NCI-H1436 treated with DMSO at 0.1 percent for 48 hours (cell line): ENCODE measurements around the gene NCK2.

ENCODE experiments used
- DNase-seq: peaks from one replicate; lab custom pipeline; 2025; lab: John Stamatoyannopoulos, UW

Gene NCK2

DNA sequence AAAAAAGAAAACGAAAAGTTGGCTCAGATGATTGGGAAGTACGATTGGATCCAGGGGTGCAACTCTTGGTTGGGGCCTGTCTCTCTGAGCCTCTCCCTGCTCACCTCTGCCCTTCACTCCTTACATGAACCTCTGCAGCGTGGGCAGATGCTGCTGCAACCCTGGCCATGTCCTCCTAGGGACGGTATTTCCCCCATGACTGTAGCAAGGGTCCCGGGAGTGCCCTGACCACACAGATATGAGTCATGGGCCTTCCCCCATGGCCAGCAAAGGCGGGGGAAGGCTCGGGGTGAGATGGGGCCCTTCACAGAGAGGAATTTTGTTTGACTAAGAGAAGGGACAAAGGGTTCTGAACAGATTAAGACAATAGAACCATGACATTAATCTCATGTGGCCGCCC is 129.0 kb downstream of the NCK2 start:
- DNase-seq: no peak

DNA sequence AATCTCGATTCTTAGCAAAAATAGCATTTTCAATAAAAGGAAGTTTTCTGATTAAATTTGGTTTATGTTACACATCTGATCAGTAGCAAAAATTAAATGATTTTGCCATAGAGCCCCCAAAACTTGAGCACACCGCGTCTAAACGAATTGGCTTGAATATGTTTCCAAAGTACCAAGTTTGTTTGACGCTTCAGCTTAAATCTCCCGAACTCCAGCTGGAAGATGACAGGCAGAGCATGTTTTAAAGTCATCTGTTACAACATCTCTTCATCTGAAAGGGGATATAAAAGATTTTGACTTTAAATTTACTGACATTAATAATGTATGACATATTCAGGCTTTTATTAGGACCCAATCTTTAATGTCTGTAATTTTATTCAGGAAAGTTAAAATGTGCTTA is 129.8 kb downstream of the NCK2 start:
- DNase-seq: no peak

DNA sequence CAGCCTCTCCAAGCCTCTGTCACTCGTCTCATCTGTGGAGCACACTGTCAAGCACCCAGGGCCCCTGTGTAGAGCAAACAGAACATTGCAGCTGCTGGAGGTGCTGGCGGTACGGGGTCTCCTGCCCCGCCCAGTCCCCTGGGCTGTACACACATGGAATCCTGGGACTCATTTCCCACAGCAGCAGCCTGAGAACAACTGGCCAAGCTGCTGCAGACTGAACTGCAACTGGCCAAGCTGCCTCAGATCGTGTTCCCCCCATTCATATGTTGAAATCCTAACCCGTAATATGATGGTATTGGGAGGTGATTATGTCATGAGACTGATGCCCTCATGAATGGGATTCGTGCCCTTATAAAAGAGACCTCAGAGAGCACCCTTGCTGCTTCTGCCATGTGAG is 130.5 kb downstream of the NCK2 start:
- DNase-seq: no peak

DNA sequence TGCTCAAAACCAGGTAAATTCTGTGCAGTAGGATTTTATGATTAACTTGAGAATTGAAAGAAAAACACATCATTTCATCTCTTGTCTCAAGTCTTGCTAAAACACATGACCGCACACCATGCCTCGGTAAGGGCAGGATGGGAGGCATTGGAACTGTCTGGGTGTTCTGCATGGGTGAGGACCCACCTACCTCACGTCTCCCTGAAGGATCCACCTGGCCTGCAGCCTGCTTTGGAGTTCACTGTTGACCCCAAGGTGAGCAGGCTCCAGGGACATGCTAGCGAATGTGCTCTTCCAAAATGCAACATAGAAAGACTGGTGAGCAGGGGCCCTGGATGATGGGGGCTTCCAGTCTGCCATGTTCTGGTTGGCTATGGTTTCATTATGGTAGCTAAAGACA is 131.5 kb downstream of the NCK2 start:
- no peak for DNase-seq

DNA sequence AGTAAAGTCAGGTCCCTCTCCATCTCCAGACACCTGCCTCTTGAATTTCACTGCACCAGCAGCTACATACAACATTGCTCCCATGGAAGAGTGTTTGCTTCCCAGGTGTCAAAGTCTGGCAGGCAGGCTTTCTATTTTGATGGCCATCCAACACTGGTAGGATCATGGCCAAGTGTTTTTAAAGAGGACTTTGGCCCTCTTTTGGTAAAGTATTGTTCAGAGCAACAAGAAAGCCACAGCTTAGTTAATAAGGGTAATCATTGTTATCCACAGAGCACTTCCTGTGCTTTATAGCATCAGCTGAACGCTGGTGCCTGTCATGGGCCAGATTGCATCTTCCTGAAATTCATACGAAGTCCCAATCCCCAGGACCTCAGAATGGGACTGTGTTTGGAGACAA is 133.2 kb downstream of the NCK2 start:
- no peak for DNase-seq

DNA sequence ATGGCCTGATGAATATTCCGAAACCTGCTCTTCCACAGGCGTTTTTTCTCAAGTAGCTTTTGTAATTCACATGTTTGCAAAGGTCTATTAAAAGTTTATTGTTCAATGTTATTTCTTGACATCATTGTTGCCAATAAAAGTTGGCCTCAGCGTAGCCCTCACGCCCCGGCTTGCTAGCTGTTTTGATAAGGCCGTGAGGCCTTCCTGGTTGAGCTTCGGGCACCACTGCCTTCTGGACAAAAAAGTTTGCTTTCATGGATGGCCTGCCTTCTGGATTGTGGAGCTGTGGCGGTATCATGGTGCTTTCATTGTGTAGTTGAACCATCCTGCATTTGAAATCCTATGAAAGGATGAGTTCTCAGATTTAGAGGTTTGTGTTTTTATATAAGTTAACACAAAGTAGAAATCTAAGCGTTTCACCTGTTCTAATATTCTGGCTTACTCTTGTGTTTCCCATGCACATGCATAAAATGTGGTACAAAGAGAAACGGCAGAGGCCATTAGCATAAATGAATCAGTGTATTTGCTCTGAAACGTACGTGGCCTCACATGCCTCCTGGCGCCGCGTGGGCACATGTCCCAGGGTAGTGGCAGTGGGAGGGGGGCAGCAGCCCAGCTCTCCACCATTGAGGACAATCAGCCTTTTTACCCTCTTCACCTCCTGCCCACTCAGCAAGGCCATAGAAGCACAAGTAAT is 134.5 kb downstream of the NCK2 start:
- DNase-seq: no peak

DNA sequence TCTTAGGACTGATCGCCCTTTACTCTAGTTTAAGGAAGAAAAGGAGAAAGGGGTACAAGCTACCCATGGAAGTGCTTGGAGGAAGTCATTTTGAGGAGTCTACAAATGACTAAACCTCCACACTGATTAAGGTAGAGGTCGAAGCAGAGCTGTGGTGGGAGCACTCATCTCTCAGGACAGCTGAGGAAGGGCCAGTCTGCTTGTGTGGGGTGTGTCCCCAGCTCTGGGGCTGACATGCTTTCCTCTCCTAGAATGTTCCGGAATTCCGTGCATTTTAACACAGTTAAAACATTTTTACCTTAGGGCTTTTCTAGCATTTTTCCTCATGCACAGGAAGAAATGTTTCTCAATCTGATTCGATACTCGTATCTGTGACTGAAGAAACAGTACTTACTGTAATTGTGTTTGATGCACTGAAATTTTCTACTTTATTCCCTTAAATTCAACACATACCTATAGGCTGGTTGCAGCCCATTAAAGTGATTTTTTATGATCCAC is 135.1 kb downstream of the NCK2 start:
- DNase-seq: no peak

DNA sequence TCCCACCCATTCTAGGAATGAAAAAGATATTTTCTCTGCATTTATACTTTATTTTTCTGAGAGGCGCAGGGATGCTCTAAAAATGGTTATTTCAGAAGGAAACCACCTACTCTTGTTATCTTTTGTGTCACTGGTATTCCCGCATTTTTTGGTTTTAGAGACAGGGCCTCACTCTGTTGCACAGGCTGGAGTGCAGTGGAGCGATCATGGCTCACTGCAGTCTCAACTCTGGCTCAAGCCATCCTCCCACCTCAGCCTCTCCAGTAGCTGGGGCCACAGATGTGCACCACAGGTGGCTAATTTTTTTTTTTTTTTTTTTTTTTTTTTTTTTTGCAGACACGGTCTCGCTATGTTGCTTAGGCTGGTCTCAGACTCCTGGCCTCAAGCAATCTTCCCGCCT is 135.9 kb downstream of the NCK2 start:
- DNase-seq: no peak

DNA sequence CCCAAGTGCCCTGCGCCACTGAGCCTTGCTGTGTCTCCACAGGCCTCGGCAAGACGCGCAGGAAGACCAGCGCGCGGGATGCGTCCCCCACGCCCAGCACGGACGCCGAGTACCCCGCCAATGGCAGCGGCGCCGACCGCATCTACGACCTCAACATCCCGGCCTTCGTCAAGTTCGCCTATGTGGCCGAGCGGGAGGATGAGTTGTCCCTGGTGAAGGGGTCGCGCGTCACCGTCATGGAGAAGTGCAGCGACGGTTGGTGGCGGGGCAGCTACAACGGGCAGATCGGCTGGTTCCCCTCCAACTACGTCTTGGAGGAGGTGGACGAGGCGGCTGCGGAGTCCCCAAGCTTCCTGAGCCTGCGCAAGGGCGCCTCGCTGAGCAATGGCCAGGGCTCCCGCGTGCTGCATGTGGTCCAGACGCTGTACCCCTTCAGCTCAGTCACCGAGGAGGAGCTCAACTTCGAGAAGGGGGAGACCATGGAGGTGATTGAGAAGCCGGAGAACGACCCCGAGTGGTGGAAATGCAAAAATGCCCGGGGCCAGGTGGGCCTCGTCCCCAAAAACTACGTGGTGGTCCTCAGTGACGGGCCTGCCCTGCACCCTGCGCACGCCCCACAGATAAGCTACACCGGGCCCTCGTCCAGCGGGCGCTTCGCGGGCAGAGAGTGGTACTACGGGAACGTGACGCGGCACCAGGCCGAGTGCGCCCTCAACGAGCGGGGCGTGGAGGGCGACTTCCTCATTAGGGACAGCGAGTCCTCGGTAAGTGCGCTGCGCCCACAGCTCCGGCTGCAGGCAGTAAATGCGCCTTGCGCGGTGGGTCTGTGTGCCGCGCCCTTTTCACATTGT is 136.8 kb downstream of the NCK2 start:
- DNase-seq: no peak

DNA sequence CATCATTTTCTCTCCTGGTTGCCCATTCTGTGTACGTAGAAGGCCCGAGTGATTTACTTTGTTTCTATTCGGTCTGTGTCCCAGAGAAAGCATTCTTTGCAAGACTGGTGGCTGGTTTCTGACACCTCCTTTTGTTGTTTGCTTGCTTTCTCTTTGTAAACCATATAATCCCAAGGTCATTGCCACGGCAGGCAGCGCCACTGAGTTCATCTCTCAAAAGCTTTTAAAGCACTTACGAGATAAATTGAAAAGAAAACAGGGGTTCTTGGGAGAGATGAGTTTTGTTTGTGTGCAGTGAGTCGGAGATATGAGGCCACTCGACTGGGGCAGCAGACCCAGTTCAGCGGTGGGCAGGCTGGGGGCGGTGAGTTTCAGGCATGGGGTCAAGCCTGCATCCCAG is 137.6 kb downstream of the NCK2 start:
- no peak for DNase-seq

DNA sequence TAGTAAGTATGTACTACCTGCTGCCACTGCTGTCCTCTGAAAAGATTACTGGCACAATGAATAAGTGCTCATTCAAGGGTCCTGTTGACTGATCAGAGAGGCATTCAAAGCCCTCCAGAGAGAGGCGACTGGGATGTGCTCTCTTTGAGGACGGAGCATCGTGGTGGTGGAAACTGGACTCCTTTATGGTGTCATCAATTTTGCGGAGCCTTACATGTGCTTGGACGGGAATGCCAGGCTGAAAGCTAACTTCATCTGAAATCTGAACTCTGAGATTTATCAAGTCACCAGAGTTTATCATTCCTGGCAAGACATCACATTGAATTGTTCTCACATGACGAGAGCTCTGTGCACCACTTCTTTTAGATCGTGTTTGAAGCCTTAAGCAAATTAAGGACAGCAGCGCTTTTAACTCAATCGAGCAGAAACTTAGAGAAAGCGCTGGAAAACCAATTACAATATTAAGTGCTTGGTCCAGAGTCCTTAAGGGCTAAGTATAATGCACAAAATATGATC is 138.3 kb downstream of the NCK2 start:
- no peak for DNase-seq

DNA sequence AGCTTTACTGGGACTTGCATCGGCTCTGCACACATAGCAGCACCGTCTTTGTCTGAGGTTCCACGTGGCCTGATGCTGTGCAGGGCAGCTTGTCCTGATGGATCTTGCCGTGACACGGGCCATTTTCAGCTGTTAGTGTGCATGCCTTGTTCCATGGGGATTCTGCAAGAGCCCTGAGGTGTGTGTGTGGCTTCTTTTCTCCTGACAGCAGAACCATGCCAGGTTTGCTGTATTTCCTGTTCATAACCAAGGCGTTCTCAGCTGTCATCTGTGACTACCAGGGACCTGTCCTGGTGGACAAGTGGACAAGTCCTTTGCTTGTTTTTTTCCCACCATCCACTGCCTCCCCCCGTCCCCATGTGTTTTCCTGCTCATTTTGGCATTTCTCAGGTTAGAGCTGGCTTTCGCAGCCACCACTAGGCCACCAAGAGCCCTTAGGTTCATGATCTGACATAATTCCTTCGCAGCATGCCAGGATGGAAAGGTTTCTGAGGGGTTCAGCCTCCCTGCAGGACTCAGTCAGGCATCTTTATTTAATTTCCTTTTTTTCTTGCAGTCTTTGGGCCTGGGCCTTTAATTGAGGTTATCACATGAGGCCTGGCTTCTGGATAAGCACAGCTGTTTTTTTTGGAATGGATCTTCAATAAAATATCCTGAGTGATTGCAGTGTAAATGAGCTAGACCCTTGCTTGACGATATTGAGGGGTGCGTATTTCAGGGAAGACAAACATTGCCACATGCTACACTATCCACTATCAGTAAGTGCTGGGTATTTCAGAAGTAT is 139.4 kb downstream of the NCK2 start:
- DNase-seq: no peak

DNA sequence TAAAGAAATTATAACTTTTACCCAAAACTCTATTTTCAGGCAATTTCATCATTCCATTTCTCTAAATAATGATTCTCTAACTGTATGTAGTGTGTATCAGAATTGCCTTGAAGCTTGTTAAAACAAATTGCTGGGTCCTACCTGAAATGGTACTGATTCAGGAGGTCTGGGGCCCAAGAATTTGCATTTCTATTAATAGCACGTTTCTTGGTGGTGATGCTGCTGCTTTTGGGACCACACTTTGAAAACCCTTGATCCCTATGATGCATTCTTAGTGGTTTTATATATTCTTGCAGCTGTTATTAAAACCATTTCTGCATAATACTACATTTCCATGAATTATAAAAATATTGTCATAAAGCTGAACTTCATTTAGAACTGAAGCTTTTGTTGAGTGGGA is 140.7 kb downstream of the NCK2 start:
- DNase-seq: no peak

DNA sequence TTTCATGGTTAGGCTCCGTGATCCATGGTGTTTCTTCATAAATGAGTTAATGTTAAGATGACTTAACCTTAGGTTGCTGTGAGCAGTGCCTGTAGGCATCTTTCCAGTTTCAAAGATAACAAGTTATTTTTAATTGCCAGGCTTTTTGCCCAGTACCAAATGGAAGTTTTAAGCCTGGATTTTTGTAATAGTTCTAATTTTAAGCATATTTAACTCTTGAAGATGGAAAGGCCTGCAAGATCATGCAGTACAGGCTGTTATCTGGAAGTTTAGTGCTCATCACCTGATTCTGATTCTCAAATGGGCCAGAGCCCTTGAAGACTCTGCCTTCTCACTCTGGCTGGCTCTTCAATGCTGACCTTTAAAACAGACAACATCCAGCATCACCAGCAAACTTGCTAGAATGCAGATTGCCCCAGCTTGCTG is 141.3 kb downstream of the NCK2 start:
- DNase-seq: no peak

DNA sequence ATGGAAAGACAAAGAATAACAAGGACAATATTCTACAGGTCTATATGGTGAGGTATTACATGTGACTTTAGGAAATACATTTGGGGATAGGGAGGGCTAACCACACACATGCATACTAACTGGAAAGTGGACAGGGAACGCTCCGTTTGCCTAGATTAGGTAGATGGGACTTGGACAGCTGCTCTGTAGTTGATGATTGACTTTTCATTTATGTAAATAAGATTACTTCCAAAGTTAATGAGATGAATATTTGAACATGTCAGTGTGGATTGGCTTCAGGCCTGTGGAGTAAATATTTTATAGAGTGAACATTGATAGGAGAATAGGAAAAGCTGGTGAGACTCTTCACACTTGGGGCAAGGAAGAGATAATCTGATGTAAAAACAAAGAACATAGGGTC is 142.0 kb downstream of the NCK2 start:
- no peak for DNase-seq

DNA sequence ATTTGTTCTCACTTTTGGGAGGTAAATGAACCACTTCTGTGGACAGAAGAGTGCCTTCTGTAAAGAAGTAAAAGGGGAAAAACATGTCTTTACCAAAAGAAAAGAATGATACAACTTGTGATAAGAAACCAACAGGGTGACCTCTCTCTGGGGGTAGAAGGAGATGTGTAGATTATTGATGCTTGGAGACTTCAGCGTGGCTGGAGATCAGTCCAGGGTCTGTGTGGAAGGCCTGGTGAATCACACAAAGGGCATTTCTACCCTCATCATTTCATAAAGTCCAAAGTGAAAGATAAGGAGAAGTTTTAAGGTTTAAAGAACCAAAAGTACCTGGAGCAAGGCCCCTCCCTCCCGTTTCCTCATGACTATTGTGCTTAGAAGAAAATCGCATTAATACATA is 142.5 kb downstream of the NCK2 start:
- DNase-seq: no peak

DNA sequence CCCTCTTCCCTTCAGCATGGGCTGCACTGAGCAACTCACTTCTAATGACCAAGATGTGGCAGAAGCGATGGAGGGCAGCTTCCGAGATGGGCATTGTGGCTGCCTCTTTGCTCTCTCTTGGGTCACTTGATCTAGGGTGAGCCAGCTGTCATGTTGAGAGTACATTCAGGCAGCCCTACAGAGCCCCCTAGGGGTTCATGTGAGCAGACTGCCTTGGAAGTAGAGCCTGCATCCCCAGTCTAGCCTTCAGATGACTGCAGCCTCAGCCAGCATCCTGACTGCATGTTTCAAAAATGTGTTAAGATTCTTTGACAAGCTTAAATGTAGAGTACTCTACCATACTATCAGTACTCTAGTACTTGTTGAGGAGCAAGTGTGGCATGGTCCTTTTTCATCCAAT is 143.9 kb downstream of the NCK2 start:
- no peak for DNase-seq

DNA sequence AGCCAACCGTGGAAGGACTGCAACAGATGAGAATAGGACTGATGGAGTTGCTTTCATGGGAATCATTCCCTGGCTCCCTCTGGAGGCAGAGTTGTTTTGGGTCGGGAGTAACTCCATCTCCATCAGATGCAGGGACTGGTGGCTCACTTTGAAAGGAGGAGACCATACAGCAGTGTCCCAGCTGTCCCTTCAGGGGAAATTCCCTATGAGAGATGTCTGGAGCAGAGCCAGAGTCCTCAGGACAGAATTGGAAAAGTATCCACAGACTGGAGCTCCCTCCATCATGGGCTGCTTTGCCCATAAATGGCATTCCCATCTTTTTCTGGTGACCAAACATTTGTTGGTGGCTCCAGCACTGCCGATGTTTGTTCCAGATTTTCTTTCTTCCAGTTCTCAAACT is 144.3 kb downstream of the NCK2 start:
- no peak for DNase-seq

DNA sequence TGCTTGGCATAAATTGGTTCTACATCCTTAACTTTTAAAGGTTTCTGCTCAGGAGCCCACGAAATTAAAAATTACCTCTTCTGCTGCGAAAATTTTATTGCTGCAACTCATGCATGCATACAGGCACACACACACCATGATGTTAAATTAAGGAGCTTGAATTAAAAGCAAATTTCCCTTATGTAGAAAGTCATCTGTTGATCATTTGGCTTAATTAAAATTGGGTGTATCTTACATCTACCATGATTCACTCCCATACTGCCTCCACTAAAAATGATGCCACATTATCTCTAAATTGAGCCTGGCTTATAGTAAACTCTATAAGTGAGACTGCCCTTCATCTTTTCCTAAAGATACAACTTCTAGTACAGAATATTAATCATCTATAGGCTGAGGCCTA is 145.4 kb downstream of the NCK2 start:
- no peak for DNase-seq

DNA sequence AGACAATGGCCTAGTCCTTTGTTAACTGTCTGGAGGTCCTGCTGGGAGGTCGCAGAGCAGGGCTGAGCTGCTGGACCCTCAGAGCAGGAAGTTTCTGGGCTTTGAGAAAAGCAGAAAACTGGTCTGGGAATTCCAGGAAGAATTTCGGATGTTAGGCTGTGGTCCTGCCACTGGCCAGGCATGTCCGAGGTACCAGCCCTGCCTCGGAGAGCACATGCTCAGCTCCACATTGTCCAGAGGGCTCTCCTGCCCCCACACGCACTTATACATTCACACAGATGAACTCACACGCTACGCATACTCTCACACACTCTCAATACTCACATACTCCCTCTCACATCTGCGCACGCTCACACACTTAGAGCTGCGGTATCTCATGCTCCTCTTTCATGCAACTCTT is 146.1 kb downstream of the NCK2 start:
- no peak for DNase-seq

DNA sequence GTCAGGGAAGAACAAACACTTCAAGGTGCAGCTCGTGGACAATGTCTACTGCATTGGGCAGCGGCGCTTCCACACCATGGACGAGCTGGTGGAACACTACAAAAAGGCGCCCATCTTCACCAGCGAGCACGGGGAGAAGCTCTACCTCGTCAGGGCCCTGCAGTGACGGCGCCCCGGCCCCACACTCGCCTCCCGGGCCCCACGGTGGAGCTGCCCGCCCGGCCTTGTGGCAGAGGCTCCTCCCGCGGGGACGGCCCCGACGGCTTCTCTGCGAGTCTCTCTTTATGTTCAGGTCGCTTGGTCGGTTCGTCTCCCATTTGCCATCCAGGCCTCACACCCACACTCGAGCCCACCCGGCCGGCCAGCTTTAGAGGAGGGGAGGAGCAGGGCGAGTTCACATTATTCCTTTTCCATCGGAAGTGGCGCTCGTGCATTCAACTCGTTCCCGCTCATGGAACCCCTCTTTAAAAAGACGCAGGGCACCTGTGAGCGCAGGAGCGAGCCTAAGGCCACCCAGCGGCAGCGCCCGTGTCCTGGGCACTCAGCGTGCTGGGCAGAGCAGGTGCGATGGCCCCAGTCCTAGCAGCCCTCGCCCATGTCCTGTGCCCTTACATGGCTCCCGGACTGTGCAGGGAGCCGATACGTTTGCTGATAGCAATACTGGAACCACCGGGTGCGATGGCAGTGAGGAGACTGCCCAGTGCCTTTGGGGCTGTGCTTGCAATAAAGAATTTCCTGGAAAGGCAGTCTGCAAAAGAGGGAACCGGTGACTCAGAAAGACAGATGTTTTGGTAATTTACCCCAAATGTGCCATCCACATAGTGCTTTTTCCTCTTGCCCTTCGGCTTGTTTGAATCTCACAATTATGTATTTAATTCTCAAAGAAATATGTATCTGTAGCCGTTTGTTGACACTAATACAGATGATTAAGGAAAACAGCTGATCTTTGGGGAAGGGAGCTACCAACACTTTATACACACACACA is 148.6 kb downstream of the NCK2 start:
- DNase-seq: no peak
